ENCODE data around the gene EFNA5. TPM values are rescaled to one million over a fixed set of nuclear protein-coding genes. Genes with fewer than 3 reads are reported as not detected.

EFNA5 gene
- total and polyA plus RNA-seq, 2 of the 8 experiments (the other 6 are each of a cell fraction or from before 2014, with no cell fraction given), result 9.6 to 21.8 TPM

DNA sequence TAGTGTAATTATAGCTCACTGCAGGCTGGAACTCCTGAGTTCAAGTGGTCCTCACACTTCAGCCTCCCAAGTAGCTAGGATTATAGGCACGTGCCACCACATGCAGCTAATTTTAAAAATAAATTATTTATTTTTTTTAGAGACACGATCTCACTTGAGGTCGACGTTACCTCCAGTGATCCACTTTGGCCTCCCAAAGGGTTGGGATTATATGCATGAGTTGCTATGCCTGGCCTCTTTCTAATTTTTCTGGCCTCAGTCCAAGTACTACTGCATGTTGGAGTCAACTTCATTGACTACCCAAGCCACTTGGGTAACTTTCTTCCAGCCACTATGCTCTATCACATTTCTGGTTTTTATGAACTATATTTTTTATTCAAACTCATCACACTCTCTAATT lies 148.3 kb downstream of the EFNA5 start:
- Histone ChIP-seq H2AK5ac (ENCODE audit: low read depth, low read length) (no peak overlapping the region), H2BK15ac (ENCODE audit: low read length) (no peak overlapping the region), H3K27me3 (replicated peaks in 1 of 4; ENCODE audit: control insufficient read depth in 3 of 4, extremely low read depth in 1 of 4, insufficient read depth in 3 of 4, low read length in 3 of 4) (no peaks in the 10 kb centered on the region), H4K8ac (ENCODE audit: extremely low read depth, insufficient read depth, low read length) (no peak overlapping the region), H4K20me1 (replicated peaks in 1 of 2; ENCODE audit: control insufficient read depth in 1 of 2, insufficient read depth in 2 of 2, low read length in 2 of 2) (no peaks in the 10 kb centered on the region), H3K9ac (replicated peaks in 1 of 4; ENCODE audit: extremely low read depth in 1 of 4, low read depth in 3 of 4, low read length in 3 of 4) (no peak overlapping the region), H2BK20ac (ENCODE audit: low read length) (no peak overlapping the region), H3K4me3 (ENCODE audit: extremely low read depth in 1 of 4, insufficient read depth in 2 of 4, low read depth in 3 of 4, low read length in 4 of 4) (no peak overlapping the region), H3K4ac (replicated peaks; ENCODE audit: insufficient read length, low read depth, low read length) (no peak overlapping the region), H3K56ac (replicated peaks; ENCODE audit: insufficient read length, low read depth, low read length) (no peak overlapping the region), H3K79me1 (ENCODE audit: low read depth, low read length) (no peaks in the 10 kb centered on the region), H3K18ac (ENCODE audit: extremely low read depth, low read length) (no peak overlapping the region), H2BK12ac (ENCODE audit: low read depth, low read length) (no peak overlapping the region), H3K27ac (ENCODE audit: low read depth, low read length) (no peak overlapping the region), H3K23me2 (ENCODE audit: low read depth, low read length) (no peaks in the 10 kb centered on the region), H3K9me3 (ENCODE audit: insufficient read depth in 2 of 2, low read depth in 1 of 2, low read length in 1 of 2) (no peaks in the 10 kb centered on the region), H4K91ac (replicated peaks; ENCODE audit: insufficient read length, low read length) (no peak overlapping the region), H3K79me2 (ENCODE audit: control insufficient read depth in 1 of 2, insufficient read depth in 2 of 2, low read length in 2 of 2) (no peaks in the 10 kb centered on the region), H2BK120ac (replicated peaks; ENCODE audit: low read depth, low read length) (no peak overlapping the region), H2AFZ (ENCODE audit: low read length) (no peak overlapping the region), H3K23ac (ENCODE audit: insufficient read length) (no peak overlapping the region), H3K4me2 (ENCODE audit: insufficient read depth in 1 of 2, low read depth in 2 of 2, low read length in 2 of 2) (no peak overlapping the region), H3K14ac (ENCODE audit: insufficient read length) (no peak overlapping the region), H3K36me3 (ENCODE audit: control insufficient read depth in 2 of 4, insufficient read depth in 4 of 4, low read length in 3 of 4) (no peaks in the 10 kb centered on the region), H3K4me1 (replicated peaks in 1 of 4; ENCODE audit: control insufficient read depth in 3 of 4, insufficient read depth in 4 of 4, low read length in 3 of 4) (peaks cover 0 to 15% (median 13%) of the 10 kb centered on the region in 4 experiments; a peak in 6 of 7 replicates), H4K5ac (ENCODE audit: insufficient read length, low read depth, low read length) (no peak overlapping the region), H2BK5ac (ENCODE audit: low read depth, low read length) (no peak overlapping the region)
- ChIA-PET CTCF (ENCODE audit: partially characterized antibody) (interaction anchor here (0.6 to 1.3 kb wide), 3 partner anchors 10 to 533 kb away, joined by 3 to 5 read pairs (median 3); no protein-coding TSS in a partner anchor), POLR2A (ENCODE audit: partially characterized antibody) (interaction anchor here (0.7 kb wide), 1 partner anchor 27 kb away, joined by 3 read pairs; no protein-coding TSS in a partner anchor)
- WGBS, 2 experiments (ENCODE audit: extremely low coverage in 1 of 2, insufficient coverage in 1 of 2, insufficient read length in 1 of 2, insufficient replicate concordance in 2 of 2, low coverage in 1 of 2, low lambda C conversion rate in 2 of 2, missing lambda C conversion rate in 1 of 2), result 88% methylated on average over 4 of the region's 4 CpGs; no CpG with 5 or more reads in 1 of the 2 experiments
- FAIRE-seq (no peak), DNase-seq (ENCODE audit: low read depth in 1 of 2, low spot score in 2 of 2) (no peak)
- TF ChIP-seq GTF2F1 (IDR thresholded peaks at IDR 0.05; ENCODE audit: borderline replicate concordance, low read depth, low read length), result no peak
- TF ChIP-seq RXRA (IDR thresholded peaks at IDR 0.05; ENCODE audit: insufficient read depth, low read depth, low read length), result no peak
- TF ChIP-seq SAP30 (IDR thresholded peaks at IDR 0.05; ENCODE audit: insufficient read depth, insufficient replicate concordance, low read length), result no peak
- TF ChIP-seq, protein P1, sequence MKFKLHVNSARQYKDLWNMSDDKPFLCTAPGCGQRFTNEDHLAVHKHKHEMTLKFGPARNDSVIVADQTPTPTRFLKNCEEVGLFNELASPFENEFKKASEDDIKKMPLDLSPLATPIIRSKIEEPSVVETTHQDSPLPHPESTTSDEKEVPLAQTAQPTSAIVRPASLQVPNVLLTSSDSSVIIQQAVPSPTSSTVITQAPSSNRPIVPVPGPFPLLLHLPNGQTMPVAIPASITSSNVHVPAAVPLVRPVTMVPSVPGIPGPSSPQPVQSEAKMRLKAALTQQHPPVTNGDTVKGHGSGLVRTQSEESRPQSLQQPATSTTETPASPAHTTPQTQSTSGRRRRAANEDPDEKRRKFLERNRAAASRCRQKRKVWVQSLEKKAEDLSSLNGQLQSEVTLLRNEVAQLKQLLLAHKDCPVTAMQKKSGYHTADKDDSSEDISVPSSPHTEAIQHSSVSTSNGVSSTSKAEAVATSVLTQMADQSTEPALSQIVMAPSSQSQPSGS (IDR thresholded peaks at IDR 0.05; ENCODE audit: low read length), result no peak
- TF ChIP-seq HDAC6 (IDR thresholded peaks at IDR 0.05; ENCODE audit: low read depth, low read length), result no peak
- no peak for TF ChIP-seq SRF (IDR thresholded peaks at IDR 0.05; ENCODE audit: low read depth, low read length)
- no peak for TF ChIP-seq YY1 (IDR thresholded peaks at IDR 0.05; ENCODE audit: low read depth, low read length)
- TF ChIP-seq POLR2A (IDR thresholded peaks at IDR 0.05; ENCODE audit: control extremely low read depth in 1 of 2, low read depth in 2 of 2, low read length in 2 of 2), result no peak
- no peak for TF ChIP-seq SP4 (IDR thresholded peaks at IDR 0.05; ENCODE audit: low read length)
- no peak for TF ChIP-seq BACH1 (IDR thresholded peaks at IDR 0.05; ENCODE audit: low read length)
- no peak for TF ChIP-seq BCL11A (IDR thresholded peaks at IDR 0.05; ENCODE audit: low read depth in 2 of 2, low read length in 2 of 2)
- no peak for TF ChIP-seq RFX5 (IDR thresholded peaks at IDR 0.05; ENCODE audit: borderline replicate concordance, low read depth, low read length)
- no peak for TF ChIP-seq SIN3A (conservative IDR thresholded peaks at IDR 0.05 in 1 of 2, IDR thresholded peaks at IDR 0.05 in 1 of 2; ENCODE audit: low read depth in 1 of 2, low read length in 2 of 2)

All from H1 (cell line).